NOMO-1 (cell line): ENCODE measurements around the gene PSMB2.
A peak's percentile ranks its signal among the peaks of the same experiment; 100 is the strongest.
"Not testable (repeated sequence)": the region's sequence is repeated elsewhere in the genome, so short reads cannot be mapped to it uniquely, and the experiment has no call there.

Experiments
- DNase-seq, 2 experiments: peaks; one replicate each; lab custom pipeline; 2025; ENCODE audit not compliant: unreplicated experiment in 2 of 2; lab: John Stamatoyannopoulos, UW

The PSMB2 gene

DNA sequence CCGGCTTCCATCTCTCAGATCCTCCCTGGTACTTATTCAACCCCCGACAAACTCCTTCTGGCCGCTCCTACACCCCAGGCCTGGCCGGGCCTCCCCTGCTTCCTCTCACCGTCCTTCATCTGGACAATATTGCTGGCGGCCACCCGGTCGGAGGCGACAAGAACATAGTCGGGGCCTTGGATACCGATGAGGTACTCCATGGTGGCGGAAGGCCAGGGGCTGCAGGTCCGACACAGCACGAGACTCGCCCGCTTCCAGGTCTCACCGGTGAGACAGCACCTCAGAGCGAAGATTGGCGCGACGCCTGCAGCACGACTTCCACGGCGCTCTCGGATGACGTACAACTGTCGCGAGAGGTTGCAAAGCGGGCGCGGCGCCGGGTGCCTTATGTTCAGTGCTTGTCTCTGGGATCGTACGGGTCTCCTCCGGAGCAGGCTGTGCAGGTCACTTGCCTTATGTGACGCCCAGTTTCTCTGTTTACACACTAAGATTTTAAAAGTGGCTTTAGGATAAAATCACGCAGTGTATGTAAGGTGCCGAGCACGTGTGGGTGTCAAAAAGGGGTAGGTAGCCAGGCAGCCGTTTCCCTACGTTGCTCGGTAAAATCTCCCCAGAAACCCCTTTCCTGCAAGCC is at the start of gene PSMB2:
Gene PSMB2, minus strand, starts transcription at position 294 of the 634 bp plus-strand sequence. Its CDS starts 94 bp downstream, at position 200.
- DNase-seq: peak; percentile 96

DNA sequence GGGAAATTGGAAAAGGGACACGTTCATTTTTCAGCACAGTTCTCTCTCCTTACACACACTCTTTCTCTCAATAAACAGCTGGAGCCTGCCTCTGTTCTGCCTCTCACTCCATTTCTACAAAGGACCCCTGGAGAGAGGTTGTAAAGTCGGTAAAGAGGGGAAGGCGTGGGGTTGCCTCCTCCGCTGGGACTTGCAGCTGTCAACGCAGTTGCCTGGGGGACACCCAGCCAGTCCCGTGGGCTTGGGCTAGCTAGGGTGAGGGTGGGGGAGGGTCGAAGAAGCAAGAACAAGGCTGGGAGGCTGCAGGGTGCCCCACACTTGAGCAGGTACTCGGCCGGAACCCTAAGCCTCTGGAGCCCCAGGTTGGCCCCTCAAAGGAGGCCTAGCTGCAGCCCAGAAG is 49.8 kb upstream of the PSMB2 start:
- no peak for DNase-seq

DNA sequence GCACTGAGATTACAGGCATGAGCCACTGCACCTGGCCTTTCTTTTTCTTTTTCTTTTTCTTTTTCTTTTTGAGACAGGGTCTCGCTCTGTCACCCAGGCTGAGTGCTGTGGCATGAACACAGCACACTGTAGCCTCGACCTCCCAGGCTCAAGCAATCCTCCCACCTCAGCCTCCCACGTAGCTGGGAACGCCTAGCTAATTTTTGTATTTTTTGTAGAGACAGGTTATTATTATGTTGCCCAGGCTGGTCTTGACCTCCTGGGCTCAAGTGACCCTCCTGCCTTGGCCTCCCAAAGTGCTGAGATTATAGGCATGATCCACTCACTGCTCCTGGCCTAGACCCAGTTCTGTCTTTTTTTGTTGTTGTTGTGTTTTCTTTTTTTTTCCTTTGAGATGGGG is 48.8 kb upstream of the PSMB2 start:
- not testable (repeated sequence) for DNase-seq

DNA sequence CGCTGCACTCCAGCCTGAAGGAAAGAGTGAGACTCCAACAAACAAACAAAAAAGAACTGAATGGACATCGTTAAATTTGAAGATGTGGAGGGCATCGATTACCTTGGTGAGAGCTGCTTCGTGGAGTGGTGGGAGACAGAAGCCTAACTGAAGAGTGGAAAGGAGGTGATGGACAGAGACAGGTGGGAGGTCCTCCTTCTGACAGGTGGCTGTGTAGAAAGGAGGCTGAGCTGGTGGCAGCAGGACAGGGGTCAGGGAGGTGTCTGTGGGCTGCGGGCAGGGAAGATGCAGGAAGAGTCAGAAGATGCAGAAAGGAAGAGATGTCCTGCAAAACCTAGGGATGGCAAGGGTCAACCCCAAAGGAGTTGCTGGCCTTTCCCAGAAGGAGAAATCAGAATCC is 46.8 kb upstream of the PSMB2 start:
- no peak for DNase-seq

DNA sequence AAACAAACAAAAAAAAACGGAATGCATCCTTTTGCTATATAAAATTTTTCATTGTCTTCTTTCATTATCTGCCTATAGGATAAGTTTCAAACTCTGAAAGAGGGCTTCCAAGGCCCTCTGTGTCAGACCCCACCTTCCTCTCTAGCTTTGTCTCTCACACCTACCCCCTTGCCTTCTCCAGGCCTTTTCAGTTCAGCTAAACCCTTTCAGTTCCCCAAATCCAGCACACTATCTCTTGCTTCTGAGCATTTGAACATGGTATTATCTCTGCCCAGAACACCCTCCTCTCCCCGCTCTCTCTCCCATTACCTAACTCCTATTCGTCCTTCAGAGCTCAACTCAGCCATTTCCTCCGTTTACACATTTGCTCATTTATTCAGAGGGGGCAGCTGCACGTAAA is 41.7 kb upstream of the PSMB2 start:
- peak in 1 of 2 experiments; percentile 37 for DNase-seq

DNA sequence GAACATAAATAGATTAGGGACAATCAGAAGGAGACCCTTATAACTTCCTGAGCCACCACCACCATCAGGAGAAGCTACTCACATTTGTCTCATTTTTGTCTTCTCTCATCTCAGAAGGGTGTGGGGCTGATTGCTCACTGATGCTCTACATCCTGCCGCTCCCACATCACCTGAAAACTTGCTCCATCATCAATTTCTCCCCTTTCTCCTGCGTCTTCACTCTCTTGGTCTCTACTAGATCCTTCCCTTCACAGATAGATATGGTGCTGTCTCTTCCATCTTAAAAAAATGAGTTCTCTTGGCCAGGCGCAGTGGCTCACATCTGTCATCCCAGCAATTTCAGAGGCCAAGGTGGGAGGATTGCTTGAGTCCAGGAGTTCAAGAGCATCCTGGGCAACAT is 38.9 kb upstream of the PSMB2 start:
- no peak for DNase-seq

DNA sequence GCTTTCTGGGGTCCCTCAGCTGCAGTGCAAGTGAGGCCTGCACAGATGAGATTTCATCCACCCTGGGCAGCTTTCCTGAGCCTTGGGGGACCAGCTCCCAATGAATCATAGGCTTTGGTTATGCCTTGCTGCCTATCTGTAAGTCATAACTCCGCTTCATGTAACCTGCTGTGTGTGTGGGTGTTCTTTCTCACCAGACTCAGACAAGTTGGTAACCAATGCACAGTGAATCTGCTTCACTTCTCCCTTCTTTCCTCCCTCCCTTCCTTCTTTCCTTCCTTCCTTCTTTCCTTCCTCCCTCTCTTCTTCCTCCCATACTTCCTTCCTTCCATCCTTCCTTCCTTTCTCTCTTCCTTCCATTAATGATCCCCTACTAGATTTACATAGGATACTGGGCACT is 34.4 kb upstream of the PSMB2 start:
- DNase-seq: no peak

DNA sequence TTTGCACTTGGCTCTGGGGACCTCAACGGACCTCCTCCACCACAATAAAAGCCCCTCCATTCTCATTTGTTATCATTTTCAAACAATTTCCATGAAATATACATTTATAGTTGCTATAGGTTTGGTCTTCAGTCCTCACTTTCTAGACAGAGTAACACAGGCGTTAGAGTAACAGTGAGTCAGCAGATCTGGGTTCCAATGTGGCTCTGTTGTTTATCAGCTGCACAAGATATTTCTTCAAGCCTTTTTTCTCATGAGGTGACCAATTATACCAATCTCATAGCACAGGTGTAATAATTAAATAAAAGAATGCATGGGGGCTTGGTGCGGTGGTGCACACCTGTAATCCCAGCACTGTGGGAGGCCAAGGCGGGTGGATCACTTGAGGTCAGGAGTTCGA is 32.8 kb upstream of the PSMB2 start:
- no peak for DNase-seq

DNA sequence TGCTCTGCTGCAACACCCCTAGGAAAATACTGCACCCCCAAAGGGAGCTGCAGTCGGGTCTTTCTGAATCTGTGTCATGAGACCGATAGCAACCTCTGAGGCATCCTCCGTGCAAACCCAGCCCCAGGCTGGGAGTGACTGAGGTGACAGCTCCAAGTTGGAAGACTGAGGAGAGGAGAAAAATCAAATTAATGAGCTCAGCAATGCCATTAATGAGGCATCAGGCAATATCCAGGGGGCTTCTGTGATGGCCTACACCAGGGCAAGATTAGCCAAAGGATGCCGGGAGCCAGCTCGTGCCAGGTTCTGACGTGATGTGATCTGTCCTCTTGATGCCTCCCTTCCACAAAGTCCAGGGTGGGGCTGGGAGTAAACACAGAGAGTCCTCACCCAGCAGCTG is 30.8 kb upstream of the PSMB2 start:
- no peak for DNase-seq

DNA sequence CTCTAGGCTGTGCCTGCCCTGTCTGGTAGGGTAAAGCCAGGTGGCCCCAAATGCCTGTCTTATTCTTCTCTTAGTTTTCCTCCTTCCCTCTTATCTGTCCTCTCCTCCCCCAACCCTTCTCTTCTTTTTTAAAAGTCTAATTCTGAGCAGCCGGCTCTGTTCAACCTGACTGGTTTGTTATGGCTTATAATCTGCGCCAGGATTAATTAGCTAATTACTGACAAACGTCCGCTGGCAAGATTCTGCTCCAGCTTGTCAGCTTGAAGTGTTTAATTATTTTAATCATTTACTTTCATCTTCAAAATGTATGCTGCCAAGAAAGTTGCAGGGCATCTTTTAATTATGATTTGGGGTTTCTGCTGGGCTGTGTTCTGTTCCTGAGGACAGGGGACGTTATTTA is 27.2 kb upstream of the PSMB2 start:
- DNase-seq: no peak

DNA sequence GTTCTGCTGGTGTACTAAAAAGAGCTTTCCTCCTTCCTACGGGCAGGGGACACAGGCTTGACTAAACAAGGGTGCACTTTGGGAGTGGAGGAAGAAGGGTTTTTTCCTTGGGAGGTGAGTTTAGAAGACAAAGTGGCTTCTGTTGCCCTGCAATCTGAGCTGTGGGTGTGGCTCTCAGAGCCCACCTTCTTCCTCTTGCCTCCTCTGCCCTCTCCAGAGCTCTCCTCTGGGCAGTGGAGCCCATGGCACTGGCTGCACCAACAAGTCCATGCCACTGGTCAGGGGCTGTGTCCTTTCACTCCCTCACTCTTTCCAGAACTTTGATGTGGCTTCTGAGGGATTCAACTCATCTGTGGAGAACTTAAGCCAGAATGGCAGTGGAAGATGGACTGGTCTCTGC is 25.6 kb upstream of the PSMB2 start:
- DNase-seq: no peak

DNA sequence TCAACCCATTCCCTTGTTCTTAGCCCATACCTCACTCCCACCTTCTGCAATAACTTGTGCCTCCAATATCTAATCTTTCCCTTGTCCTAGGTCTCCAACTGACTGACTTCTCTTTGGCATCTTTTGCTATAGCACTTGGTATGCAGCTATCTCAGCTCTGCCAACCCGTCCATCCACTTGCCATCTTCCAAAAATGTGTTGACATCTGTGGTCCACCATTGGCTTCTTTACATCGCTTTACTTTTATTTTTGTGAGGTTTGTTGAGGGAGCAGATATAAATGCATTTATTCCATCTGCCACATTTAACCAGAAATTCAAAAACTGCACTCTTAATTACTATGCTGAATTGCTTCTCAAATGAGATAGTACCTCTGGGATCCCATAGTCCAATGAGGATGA is 24.9 kb upstream of the PSMB2 start:
- no peak for DNase-seq

DNA sequence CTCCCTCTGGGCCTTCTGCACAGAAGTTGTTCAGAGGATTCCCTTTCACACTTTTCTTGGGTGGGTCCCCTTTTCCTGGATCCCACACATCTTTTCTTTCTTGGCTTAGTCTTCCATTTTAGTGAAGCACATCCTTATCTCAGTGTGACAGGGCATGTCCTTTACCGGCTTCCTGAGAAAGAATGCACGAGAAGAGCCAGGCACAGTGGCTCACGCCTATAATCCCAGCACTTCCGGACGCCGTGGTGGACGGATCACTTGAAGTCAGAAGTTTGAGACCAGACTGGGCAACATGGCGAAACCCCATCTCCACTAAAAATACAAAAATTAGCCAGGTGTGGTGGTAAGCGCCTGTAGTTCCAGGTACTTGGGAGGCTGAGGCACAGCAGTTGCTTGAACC is 22.1 kb upstream of the PSMB2 start:
- DNase-seq: no peak

DNA sequence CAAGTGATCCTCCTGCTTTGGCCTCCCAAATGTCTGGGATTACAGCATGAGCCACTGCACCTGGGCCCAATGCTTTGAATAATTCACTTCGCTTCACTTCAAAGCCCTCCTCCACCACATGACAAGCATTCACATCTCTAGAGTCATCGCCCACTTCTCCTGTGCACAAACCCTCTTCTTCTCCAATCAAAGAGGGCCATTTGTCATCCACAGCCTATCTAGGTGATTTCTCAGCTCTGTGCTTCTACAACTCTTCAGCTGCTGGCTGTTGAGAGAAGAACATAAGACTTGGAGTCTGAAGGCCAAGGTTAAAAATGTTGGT is 20.1 kb upstream of the PSMB2 start:
- no peak for DNase-seq

DNA sequence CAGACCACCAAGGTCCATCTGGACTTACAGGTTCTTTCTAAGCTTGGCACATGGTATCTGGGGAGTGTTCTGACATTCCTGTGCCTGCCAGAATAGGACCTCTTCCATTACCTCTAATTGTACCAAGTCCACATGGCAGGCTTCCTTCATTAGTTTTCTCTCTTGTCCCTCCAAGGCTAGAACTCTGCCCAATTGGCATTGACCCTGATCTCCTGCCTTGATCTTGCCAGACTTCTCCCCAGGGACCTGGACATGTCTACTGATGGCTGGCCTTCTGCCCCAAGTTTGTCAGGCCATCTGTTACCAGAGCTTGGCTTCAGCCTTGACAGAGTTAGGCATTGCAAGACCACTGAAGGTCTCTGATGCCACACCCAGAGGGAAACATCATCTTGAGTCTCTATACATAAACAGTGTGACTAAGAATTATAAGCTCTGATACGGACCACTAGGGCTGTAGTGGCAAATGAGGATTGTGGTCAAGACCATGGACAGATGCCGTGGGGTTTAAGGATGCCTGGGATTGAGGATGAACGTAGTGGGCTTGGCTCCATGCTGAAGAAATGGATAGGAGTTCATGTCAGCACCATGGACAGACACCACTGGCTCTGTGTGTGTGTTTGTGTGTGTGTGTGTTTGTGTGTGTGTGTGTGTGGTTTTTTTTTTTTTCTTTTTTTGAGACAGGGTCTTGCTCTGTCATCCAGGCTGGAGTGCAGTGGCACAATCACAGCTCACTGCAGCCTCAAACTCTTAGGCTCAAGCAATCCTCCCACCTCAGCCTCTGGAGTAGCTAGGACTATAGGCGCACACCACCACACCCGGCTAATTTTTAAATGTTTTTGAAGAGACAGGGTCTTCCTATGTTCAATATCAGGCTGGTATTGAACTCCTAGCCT is 19.5 kb upstream of the PSMB2 start:
- DNase-seq: no peak

DNA sequence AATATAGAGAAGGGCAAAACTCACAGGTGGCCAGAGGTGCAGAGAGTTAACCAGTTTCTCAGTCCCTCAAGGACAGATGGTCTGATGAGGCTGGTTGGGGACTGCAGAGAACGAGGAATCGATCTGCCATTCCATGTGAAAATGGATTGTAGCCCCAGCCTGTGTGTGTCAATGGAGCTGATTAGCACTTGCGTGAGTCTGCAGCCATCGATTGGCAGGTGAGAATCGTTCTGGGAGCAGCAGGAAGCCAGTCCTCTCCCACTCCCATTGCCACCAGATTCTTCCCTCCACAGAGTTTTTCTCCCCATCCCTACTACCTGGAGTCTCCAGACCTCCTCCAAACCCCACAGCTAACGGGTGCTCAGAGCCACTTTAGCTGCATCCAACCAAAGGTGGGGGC is 18.3 kb upstream of the PSMB2 start:
- no peak for DNase-seq

DNA sequence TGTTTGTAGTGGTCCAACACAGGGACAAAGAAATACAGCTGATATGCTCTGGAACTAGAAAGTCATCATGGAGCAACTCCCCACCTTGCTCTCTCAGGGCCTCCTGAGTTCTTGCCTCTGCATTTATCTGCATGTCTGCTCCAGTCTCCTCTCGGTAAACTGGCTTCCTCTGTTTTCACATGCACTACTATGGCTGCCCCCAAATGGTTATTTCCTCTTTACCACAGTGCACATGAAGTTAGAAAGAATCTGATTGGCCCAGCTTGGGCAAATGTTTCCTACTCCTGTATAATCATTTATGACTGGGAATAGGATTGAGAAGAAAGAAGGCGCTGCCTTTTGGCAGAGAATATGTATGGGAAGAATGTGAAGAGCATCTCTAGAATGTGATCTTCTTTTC is 16.5 kb upstream of the PSMB2 start:
- no peak for DNase-seq

DNA sequence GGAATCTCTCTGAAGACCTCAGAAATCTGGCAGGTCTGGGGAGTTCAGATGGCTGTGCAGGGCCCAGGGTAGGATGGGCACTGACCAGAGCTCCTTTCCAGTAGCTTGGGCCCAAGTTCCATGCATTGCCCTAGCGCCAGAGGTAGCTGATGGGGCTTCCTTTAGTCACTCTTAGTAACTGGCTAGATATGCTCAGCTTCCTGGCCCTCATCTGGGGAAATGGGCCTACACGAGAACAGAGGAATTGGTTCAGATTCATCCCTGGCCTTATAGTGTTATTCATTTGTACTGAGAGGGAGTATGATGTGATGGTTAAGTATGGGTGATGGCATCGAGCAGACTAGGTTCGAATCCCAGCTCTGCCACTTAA is 15.5 kb upstream of the PSMB2 start:
- DNase-seq: no peak

DNA sequence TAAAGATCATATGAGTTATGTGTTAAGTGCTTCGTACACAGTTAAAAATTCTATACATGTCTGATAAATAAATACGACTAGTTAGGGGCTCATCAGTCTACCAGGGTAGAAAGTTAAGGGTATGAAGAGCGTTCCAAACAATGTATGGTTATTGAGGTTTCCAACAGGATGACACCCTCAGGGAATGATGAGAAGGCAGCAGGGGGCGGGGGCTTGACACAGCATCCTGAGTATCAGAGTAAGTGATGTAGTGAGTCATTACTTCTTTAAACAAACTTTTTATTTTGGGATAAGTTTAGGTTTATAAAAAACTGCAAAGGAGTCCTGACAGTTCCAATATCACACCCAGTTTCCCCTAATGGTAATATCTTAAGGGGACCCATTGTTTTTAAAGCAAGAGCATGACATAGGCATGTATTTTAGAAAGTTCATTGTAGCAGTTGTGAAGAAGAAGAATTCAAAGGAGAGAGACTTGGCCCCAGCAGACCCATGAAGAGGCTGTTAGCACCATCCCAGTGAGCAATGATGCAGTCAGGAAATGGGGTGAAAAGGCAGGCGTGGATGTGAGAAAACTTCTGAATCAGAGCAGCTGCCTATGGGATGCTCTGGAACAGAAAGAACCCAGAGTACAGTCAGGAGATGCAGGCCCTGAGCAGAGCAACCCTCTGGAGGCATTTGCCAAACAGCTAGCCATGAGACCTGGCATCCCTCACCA is 15.0 kb upstream of the PSMB2 start:
- DNase-seq: no peak

DNA sequence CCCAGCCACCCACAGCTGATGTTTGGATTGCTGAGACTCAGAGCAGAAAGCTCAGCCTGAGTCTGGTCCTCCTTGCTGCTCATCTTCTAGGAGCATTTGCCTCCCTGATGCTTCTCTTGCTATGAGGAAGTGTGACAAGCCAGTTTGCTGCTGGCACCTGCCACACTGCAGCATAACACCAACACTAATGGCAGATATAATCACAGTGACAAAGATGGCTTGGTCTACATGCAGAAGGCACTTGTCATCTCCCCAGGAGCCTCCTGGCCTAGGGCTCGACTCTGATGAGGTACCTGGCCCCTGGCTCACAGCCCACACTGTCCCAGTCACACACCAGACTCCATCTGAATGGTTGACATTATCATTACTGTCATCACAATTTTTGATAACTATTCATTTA is 13.9 kb upstream of the PSMB2 start:
- no peak for DNase-seq

DNA sequence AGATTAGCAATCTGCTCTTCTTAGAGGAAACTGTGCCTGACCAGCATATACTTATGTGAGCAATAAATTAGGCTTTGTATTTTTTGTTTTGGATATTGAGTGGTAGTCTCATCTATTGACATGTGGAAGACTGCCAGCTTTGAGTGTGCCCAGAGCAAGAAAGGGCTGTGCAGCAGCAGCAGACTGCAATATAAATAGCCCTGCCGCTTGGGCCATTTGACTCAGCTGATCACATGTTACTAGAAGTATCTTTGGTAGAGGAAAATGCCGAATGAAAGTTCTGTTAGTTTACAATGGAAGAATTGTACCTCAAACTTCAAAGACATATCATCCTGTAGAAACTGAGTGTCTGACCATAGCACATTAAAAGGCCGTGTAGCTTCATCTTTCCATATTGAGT is 9.1 kb upstream of the PSMB2 start:
- no peak for DNase-seq

DNA sequence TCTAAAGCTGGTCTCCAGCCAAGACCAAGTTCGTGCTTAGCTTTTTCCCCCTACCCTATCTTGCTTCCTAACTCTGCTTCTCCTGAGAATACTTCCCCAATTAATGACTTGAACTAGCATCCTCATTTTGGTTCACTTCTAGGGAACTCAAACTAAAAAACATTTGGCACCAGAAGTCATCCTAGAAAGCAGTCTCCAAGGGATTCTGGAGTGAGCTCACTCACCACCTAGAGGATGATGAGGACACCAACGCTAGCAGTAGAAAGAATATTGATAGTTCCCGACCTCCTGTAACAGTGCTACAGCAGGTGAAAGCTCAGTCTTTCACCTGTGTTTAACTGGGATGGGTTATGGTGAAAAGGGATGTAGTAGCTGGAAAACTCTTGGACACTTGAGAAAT is 4.7 kb upstream of the PSMB2 start:
- no peak for DNase-seq
